Esophagus squamous epithelium (tissue), 4 donors: ENCODE measurements around the gene ISL2.

Experiments used
- POLR2A ChIP-seq, 4 donors: fragments of 450-650 bp; IDR thresholded peaks; one replicate each; pipeline ENCODE4 v1.6.1; 2017; ENCODE audit warnings: antibody characterized with exemption in 4 of 4, mild to moderate bottlenecking in 4 of 4, moderate library complexity in 3 of 4
- TF ChIP-seq, protein P1 (sequence below), 6 experiments: fragments of 450-650 bp in 4 of 6; fragments of 200-600 bp in 2 of 6; sonication (generic) in 2 of 6; IDR thresholded peaks; one replicate each; pipeline ENCODE4 v1.5.1; 2016 to 2019; ENCODE audit warnings: antibody characterized with exemption in 6 of 6, mild to moderate bottlenecking in 4 of 6, moderate library complexity in 4 of 6

DNA sequence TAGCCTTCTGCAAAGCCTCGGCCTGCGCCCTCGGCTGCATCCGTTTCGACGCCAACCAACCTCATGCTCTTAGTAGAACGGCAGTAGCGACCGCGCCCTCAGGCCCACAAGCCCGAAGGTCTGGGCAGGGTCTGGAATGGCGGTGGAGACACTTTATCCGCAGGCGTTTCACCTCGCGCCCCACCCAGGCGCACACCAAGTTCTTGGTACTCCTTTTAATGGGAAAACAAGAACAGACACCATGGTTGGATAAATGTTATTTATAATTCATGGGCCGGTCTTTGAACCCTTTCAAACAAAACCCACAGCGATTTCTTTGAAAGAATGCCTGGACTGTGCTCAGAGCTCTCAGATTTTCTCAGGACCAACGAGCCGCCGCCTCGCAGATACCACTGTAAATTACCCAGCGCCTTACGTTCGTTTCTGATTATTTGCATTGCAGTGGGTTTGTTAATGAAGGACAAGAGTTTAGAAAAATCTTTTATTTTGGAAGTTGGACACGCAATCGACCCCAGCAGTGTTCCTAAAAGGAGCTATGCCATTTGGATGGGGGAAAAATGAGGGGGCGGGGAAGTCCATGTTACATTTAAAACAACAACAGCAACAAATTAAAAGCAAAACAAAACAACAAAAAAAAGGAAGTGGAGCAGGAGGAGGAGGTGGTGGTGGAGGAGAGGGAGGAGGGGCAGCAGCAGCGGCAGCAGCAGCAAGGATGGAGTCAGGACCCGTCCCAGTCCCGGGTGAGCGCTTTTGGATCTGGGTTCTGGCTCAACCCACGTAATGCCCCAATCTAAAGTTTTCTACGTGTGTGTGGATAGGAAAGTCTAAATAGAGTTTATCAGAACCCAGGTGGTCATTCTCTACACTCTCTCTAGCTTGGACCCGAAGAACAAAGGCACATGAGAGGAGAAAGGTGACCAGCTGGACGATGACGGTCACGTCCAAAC lies 993 bp upstream of the ISL2 start:
- no peak for TF ChIP-seq POLR2A (IDR thresholded peaks at IDR 0.05)
- TF ChIP-seq, protein P1, sequence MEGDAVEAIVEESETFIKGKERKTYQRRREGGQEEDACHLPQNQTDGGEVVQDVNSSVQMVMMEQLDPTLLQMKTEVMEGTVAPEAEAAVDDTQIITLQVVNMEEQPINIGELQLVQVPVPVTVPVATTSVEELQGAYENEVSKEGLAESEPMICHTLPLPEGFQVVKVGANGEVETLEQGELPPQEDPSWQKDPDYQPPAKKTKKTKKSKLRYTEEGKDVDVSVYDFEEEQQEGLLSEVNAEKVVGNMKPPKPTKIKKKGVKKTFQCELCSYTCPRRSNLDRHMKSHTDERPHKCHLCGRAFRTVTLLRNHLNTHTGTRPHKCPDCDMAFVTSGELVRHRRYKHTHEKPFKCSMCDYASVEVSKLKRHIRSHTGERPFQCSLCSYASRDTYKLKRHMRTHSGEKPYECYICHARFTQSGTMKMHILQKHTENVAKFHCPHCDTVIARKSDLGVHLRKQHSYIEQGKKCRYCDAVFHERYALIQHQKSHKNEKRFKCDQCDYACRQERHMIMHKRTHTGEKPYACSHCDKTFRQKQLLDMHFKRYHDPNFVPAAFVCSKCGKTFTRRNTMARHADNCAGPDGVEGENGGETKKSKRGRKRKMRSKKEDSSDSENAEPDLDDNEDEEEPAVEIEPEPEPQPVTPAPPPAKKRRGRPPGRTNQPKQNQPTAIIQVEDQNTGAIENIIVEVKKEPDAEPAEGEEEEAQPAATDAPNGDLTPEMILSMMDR (IDR thresholded peaks at IDR 0.05), result no peak
